ES-I3 (cell line): Measurements from ENCODE around the gene ANKRD13D.
A peak's percentile ranks its signal among the peaks of the same experiment; 100 is the strongest.

Experiments
- H3K36me3 ChIP-seq: 2 replicates; pipeline ENCODE4 v1.6.1; 2013; ENCODE audit warnings: mild to moderate bottlenecking, low read length, control low read depth, moderate library complexity; ENCODE audit not compliant: insufficient read depth
- H3K4me1 ChIP-seq: 2 replicates; pipeline ENCODE4 v1.6.1; 2013; ENCODE audit warnings: mild to moderate bottlenecking, control low read depth, low read length; ENCODE audit not compliant: insufficient read depth
- H3K9ac ChIP-seq: 2 replicates; pipeline ENCODE4 v1.6.1; 2013; ENCODE audit warnings: low read depth, mild to moderate bottlenecking, low read length, moderate library complexity
- H3K9me3 ChIP-seq: 2 replicates; pipeline ENCODE4 v1.6.1; 2013; ENCODE audit warnings: mild to moderate bottlenecking, low read length, moderate library complexity; ENCODE audit not compliant: control insufficient read depth, insufficient read depth

Gene ANKRD13D

DNA sequence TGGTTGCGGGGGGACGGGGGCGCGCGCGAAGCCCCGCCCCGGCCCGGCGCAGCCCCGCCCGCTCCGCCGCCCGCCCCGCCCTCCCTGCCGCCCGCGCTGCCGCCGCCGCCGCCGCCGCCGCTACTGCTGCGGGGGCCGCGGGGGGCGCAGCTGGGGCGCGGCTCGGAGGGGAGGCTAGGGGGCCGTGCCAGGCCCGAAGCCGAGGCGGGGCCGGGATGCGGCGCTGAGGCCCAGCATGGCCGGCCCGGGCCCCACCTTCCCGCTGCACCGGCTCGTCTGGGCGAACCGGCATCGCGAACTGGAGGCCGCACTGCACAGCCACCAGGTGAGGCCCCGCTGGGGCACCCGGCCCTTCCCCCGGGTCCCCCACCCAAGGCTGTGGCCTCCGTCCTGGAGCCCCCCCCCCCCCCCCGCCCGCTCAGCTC, at the start of gene ANKRD13D:
ANKRD13D (plus strand) TSS at position 78 of the 425 bp plus-strand sequence; CDS start at position 236, 158 bp downstream.
- Histone ChIP-seq H3K36me3 (no peaks in the 10 kb centered on the region), H3K9ac (peak within 1 kb of the TSS; percentile 73), H3K4me1 (peaks cover 9% of the 10 kb centered on the region), H3K9me3 (no peaks in the 10 kb centered on the region)

DNA sequence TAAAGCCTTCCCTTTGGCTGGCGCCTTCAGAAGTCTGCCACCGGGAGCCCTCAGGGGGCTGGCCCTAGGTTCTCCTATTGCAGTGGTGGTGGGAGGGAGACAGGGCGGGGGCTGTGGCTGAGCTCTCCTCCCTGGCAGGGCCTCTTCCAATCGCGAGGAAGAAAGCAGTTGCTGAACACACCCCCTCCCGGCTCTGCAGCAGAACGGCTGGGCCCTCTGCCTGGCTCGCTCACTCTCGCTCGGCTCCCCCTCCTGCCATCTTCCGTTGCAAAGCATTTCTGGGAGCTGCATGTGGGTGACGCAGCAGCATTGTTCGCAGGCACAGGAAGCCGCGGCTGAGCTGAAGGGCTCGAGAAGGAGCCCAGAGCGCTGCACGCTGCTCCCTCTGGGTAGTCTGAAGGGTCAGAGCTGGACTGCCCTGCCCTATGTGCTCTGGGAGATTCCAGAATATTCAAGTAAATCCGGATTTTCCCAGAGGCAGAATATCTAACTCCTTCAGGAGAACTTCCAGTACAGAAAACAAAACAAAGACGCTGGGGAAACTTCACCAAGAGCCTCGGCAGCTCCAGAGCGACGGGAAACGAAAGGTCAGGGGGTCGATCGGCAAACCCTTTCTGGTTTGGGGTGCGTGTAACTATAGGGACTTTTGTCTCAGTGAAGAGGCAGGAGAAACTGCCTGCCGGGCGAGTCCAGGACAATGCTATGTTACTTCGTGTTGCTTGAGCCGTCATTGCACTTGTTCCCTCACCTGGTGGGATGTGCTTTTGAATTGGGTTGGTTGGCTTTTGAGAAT, 49.1 kb upstream of the ANKRD13D start:
- Histone ChIP-seq H3K4me1 (peaks cover 20% of the 10 kb centered on the region), H3K9me3 (no peaks in the 10 kb centered on the region), H3K9ac (peak overlapping the region; percentile 87), H3K36me3 (peaks cover 10% of the 10 kb centered on the region)

DNA sequence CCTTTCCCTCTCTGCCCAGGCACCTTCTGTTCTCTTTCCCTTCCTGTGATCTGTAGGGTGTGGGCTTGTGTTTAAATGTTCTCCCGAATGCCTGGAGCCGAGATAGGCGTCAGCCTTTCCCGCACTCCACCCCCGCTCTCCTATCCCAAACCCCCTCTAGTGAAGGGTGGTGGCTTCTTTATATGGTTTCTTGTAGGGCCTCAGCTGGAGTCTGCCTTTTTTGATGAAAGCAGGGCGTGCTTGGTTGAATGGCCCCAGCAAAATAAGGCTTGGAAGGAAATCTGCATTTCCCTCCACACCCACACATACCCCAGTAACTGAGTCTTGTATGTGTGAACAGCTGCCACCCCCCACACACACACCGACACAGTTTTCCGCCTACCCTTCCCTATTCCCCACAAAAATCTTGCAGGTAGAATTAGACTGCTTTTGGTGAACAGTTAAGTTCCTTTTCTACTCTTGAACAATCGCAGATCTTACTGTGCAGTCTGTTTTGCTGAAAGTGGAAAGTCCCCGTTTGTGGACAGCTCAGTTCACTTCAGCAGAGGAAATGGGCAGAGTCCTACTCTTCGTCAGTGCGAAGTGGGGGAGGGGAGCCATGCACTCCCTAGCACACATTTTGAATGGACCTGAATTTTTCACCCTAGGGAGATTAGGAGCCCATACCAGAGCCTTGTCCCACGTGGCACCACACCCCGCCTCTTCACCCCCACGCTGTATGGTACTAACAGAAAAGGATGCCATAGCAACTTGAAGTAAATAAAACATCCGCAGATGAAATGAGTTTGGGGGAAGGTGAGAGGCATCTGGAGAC, 48.3 kb upstream of the ANKRD13D start:
- Histone ChIP-seq H3K4me1 (peaks cover 20% of the 10 kb centered on the region), H3K9me3 (no peaks in the 10 kb centered on the region), H3K9ac (peak overlapping the region; percentile 87), H3K36me3 (peaks cover 17% of the 10 kb centered on the region)

DNA sequence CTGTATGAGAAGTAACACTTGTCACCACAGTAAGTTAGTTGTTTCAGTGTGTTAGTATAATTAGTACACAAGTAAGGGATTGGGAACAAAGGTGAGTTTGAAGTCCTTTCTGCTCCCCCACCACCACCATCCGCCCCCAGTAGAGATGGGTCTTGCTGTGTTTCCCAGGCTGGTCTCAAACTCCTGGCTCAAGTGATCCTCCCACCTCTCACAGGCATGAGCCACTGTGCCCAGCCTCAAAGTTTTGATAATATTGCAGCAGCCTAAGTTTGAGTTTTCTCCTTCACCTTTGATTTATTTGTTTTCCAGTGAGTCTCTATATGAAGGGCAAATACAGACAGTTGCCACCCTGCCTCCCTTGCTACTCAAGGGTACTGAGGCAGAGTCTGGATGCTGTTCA, 46.6 kb upstream of the ANKRD13D start:
- peaks cover 20% of the 10 kb centered on the region for H3K4me1 ChIP-seq
- H3K36me3 ChIP-seq = peaks cover 25% of the 10 kb centered on the region
- H3K9ac ChIP-seq = no peak overlapping the region
- H3K9me3 ChIP-seq = no peaks in the 10 kb centered on the region

DNA sequence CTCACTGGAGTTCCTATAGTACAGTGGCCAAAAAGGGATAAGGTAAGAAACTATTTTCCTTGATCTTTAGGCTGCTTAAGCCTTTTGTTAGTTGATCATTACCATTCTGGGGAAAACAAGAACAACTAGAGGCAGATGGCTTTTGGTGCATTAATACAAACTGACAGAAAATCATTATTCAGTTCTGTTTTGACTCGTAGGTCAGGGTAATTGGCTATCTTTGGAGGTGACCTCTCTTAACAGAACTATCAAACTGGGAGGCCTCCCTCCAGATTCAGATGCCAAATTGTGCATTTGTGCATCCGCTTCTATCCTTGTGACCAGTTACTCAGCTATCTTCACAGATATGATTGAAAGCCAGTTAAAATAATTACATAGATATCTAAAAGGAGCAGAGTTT, 46.1 kb upstream of the ANKRD13D start:
- H3K9ac ChIP-seq = no peak overlapping the region
- peaks cover 30% of the 10 kb centered on the region for H3K36me3 ChIP-seq

DNA sequence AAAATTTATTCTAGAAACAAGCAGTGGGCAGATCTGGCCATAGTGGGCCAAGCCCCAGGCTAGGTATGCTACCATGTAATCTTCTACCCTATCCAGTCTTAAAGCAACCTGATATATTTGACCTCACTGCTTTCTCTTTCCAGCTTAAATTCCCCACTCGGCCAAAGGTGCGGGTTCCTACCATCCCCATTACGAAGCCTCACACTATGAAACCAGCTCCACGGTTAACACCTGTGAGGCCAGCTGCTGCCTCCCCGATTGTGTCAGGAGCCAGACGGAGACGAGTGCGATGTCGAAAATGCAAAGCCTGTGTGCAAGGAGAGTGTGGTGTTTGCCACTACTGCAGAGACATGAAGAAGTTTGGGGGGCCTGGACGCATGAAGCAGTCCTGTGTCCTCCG, 44.1 kb upstream of the ANKRD13D start:
- Histone ChIP-seq H3K36me3 (peaks cover 45% of the 10 kb centered on the region), H3K9ac (no peak overlapping the region), H3K4me1 (peaks cover 9% of the 10 kb centered on the region), H3K9me3 (no peaks in the 10 kb centered on the region)

More for the DNA sequence above, 46.1 kb upstream of the ANKRD13D start:
- no peaks in the 10 kb centered on the region for H3K9me3 ChIP-seq
- H3K4me1 ChIP-seq = peaks cover 20% of the 10 kb centered on the region

DNA sequence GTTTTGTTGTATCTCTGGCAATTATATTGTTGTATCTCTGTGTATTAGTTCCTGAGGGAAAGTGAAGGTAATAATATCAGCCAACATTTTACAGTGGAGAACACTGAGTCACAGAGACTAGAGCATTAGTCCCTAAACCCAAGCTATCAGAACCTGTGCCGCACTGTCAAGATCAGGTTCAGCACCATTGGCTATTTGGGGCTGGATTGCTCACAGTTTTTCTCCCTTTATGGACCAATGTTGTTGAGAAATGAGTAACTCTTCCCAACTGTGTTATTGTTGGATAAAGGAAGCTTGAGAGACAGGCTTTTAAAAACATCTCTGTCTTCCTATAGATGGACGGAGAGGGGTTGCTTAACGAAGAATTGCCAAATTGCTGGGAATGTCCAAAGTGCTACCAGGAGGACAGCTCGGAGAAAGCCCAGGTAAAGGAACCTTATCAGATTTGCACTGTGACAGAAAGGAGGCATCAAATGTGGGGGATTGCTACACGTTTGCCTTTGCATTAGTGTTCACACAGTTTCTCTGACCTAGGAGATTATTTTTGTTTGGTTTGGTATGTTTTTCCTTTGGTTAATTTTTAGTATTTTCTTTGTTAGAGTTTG, 41.1 kb upstream of the ANKRD13D start:
- Histone ChIP-seq H3K4me1 (no peaks in the 10 kb centered on the region), H3K9me3 (no peaks in the 10 kb centered on the region), H3K36me3 (peaks cover 50% of the 10 kb centered on the region), H3K9ac (no peak overlapping the region)

DNA sequence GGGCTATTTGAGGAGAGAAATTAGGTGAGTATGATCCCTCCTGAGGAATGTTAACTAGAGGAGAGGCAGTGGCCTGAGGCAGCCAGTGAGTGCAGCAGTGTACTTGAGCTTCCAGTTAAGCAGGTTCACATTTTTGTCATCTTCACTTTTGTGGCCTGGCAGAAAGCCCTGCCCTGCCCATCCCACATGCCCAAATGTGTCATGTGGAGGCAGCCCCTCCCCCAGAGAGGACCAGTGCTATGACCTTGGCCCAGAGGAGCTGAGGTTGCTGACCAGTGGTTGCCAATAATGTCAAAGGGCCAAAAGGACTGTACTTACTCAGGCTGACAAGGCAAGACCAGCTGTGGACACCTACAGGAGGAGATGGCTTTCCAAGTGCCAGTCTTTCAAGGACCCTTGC, 40.5 kb upstream of the ANKRD13D start:
- no peaks in the 10 kb centered on the region for H3K4me1 ChIP-seq
- H3K9me3 ChIP-seq = no peaks in the 10 kb centered on the region
- H3K9ac ChIP-seq = no peak overlapping the region
- H3K36me3 ChIP-seq = peaks cover 55% of the 10 kb centered on the region

DNA sequence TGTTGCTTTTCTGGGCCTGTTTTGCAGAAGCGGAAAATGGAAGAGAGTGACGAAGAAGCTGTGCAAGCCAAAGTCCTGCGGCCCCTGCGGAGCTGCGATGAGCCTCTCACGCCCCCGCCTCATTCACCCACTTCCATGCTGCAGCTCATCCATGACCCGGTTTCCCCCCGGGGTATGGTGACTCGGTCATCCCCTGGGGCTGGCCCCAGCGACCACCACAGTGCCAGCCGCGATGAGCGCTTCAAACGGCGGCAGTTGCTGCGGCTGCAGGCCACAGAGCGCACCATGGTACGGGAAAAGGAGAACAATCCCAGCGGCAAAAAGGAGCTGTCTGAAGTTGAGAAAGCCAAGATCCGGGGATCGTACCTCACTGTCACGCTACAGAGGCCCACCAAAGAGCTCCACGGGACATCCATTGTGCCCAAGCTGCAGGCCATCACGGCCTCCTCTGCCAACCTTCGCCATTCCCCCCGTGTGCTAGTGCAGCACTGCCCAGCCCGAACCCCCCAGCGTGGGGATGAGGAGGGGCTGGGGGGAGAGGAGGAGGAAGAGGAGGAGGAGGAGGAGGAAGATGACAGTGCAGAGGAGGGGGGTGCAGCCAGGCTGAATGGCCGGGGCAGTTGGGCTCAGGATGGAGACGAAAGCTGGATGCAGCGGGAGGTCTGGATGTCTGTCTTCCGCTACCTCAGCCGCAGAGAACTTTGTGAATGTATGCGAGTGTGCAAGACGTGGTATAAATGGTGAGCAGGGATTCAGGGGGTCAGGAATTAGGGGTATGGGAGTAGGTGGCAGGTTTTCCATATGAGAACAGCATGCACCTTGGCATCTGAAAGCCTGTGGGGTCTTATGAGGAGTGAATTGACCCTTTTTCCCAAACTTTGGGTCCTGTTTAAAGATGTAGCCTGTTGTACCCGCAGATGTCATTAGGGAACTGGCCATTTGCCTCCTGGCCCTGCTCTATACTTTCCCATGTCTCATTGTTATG, 38.8 kb upstream of the ANKRD13D start:
- Histone ChIP-seq H3K4me1 (no peaks in the 10 kb centered on the region), H3K36me3 (peaks cover 54% of the 10 kb centered on the region), H3K9me3 (no peaks in the 10 kb centered on the region), H3K9ac (no peak overlapping the region)

DNA sequence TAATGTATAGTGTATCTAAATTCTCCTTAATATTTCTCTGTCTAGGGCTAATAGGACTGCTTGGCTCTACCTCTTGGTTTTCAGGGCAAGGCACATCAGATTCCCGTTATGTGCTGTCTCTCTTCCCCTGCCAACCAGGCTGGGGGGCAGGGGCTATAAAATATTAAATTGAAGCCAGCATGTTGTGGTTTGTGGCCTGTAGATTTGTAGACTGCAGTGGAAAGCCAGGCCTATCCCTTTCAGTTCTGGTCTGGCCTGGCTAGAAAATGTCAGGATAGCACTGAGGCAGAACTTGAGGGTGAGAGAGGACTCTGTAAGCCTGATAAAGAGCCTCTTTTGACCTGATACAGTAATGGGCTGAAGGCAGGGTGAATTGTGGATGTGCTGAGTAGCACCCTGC, 37.3 kb upstream of the ANKRD13D start:
- Histone ChIP-seq H3K36me3 (peaks cover 51% of the 10 kb centered on the region), H3K9ac (no peak overlapping the region), H3K9me3 (no peaks in the 10 kb centered on the region), H3K4me1 (no peaks in the 10 kb centered on the region)

DNA sequence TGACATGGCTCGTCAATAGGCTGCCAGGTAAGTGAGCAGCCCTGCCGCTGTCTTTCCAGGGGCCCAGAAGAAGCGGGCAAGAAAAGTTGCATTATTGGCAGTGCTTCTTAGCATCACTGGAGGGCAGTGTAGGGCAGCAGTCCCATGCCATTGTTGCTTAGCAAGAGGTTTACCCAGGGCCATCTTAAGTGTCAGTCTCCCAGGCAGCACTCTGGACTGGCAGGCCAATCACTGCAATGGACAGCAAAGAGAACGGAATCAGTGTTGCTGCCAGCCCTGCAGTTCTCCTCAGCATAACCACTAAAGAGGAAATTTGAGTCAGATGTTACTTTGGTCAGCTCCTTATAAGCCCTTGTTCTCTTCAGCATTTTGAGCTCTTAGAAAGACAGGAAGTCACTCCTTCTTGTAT, 36.3 kb upstream of the ANKRD13D start:
- Histone ChIP-seq H3K36me3 (peaks cover 45% of the 10 kb centered on the region), H3K4me1 (no peaks in the 10 kb centered on the region), H3K9ac (no peak overlapping the region), H3K9me3 (no peaks in the 10 kb centered on the region)

DNA sequence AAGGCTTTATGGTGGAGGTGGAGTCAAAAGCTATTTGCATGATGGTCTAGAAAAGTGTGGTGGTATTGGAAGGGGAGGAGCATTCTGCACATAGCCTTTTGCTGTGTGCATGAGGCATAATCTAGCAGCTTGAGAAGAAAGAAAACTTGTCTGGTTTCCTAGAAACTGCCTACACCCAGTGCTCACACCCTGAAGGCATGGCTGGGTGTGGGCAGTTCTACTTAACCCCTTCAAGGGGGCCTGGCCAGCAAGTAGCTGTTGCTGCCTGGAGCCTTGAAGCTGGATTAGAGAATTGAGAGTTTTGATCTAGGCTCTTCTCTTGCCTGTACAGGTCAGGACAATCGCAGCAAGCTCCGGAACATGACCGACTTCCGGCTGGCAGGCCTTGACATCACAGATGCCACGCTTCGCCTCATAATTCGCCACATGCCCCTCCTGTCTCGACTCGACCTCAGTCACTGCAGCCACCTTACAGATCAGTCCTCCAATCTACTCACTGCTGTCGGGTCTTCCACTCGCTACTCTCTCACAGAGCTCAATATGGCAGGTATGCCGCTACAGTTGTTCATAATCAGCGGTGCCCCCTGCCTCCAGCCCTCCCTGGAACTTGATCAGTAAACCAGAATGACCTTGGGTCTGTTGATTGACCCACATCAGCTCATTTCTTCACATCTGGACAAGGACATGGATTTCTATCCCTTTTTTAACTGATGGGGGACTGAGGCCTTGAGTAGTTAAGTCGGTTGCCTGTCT, 35.1 kb upstream of the ANKRD13D start:
- H3K36me3 ChIP-seq = peaks cover 33% of the 10 kb centered on the region

DNA sequence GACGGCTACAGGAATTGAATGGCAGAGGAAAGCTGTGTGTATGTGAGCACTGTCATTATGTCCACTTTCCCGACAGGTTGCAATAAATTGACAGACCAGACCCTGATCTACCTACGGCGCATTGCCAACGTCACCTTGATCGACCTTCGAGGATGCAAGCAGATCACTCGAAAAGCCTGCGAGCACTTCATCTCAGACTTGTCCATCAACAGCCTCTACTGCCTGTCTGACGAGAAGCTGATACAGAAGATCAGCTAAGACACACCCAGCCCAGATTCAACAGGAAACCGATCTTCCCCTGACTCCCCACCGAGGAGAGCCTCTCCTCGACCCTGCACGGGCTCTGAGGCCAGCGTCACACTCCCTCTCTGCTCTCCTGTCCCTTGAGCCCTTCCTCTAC, 34.3 kb upstream of the ANKRD13D start:
- Histone ChIP-seq H3K36me3 (peaks cover 28% of the 10 kb centered on the region), H3K9ac (no peak overlapping the region), H3K4me1 (no peaks in the 10 kb centered on the region), H3K9me3 (no peaks in the 10 kb centered on the region)

More for the DNA sequence above, 35.1 kb upstream of the ANKRD13D start:
- Histone ChIP-seq H3K9me3 (no peaks in the 10 kb centered on the region), H3K4me1 (no peaks in the 10 kb centered on the region), H3K9ac (no peak overlapping the region)
